PFSK-1 (cell line): ENCODE measurements around the gene TLR1.

Experiments
- FOXP2 ChIP-seq: optimal IDR thresholded peaks from 2 replicates; pipeline ENCODE3; 2011; ENCODE audit warnings: borderline replicate concordance, control low read depth, inconsistent platforms; ENCODE audit not compliant: insufficient read depth; ENCODE audit errors: extremely low read length, extremely low read depth
- POLR2AphosphoS5 ChIP-seq: IDR thresholded peaks from 2 replicates; pipeline ENCODE4 v1.6.1; 2012; ENCODE audit warnings: low read depth, mild to moderate bottlenecking, control low read depth, low read length, moderate library complexity
- REST ChIP-seq, 2 experiments: IDR thresholded peaks; 2 replicates each; pipeline versions ENCODE4 v1.6.1 to v1.8.0; 2011 to 2012; ENCODE audit warnings: low read depth in 2 of 2, low read length in 2 of 2, control low read depth in 1 of 2, inconsistent platforms in 1 of 2, mild to moderate bottlenecking in 1 of 2, moderate library complexity in 1 of 2; ENCODE audit not compliant: insufficient read depth in 1 of 2
- SIN3A ChIP-seq: IDR thresholded peaks from 2 replicates; pipeline ENCODE4 v1.6.1; 2012; ENCODE audit warnings: mild to moderate bottlenecking, low read length, moderate library complexity, borderline replicate concordance; ENCODE audit not compliant: insufficient read depth
- TAF1 ChIP-seq: IDR thresholded peaks from 2 replicates; pipeline ENCODE4 v1.6.1; 2012; ENCODE audit warnings: low read length, control low read depth, borderline replicate concordance; ENCODE audit not compliant: insufficient read depth

TLR1 gene

GRCh38 chr4:38787693-38788092 lies 16.9 kb downstream of the TLR1 start:
- TF ChIP-seq SIN3A (no peak), REST (IDR thresholded peaks at IDR 0.05; ENCODE audit: insufficient read depth in 1 of 2, low read depth in 2 of 2, low read length in 2 of 2) (no peak), FOXP2 (no peak), POLR2AphosphoS5 (no peak), TAF1 (no peak)

- TF ChIP-seq FOXP2 (no peak), SIN3A (no peak), TAF1 (no peak), REST (IDR thresholded peaks at IDR 0.05; ENCODE audit: insufficient read depth in 1 of 2, low read depth in 2 of 2, low read length in 2 of 2) (no peak), POLR2AphosphoS5 (no peak)
These were observed 18.6 kb downstream of the TLR1 start for GRCh38 chr4:38785901-38786402.

- TF ChIP-seq SIN3A (no peak), FOXP2 (no peak), TAF1 (no peak), REST (IDR thresholded peaks at IDR 0.05; ENCODE audit: insufficient read depth in 1 of 2, low read depth in 2 of 2, low read length in 2 of 2) (no peak), POLR2AphosphoS5 (no peak)
These were observed 19.4 kb downstream of the TLR1 start for GRCh38 chr4:38785041-38785790.

GRCh38 chr4:38784141-38784540 lies 20.4 kb downstream of the TLR1 start:
- TF ChIP-seq FOXP2 (no peak), TAF1 (no peak), SIN3A (no peak), REST (IDR thresholded peaks at IDR 0.05; ENCODE audit: insufficient read depth in 1 of 2, low read depth in 2 of 2, low read length in 2 of 2) (no peak), POLR2AphosphoS5 (no peak)

GRCh38 chr4:38783109-38783460 lies 21.5 kb downstream of the TLR1 start:
- TF ChIP-seq REST (IDR thresholded peaks at IDR 0.05; ENCODE audit: insufficient read depth in 1 of 2, low read depth in 2 of 2, low read length in 2 of 2) (no peak), POLR2AphosphoS5 (no peak), TAF1 (no peak), FOXP2 (no peak), SIN3A (no peak)
